ENCODE measurements around the gene NHSL1. TPM values are rescaled to one million over a fixed set of nuclear protein-coding genes. Genes with fewer than 3 reads are reported as not detected.

NHSL1 gene
- total RNA-seq, 1 donor from 2014 or later = 1.5 TPM

GRCh38 chr6:138403801-138404665, 95.3 kb downstream of the NHSL1 start, which contains the start of gene HEBP2:
Gene HEBP2 (plus strand): TSS chr6:138404223. CDS start chr6:138404496, 273 bp downstream.
- Mint-ChIP-seq H3K36me3 (ENCODE audit: low read depth) (peaks cover 27% of the 10 kb centered on the region), H3K4me1 (ENCODE audit: low read depth) (peaks cover 18% of the 10 kb centered on the region), H3K4me3 (ENCODE audit: low read depth) (peak within 1 kb of the TSS; percentile 77), H3K27me3 (ENCODE audit: low read depth) (peaks cover 13% of the 10 kb centered on the region), H3K9me3 (no peaks in the 10 kb centered on the region), H3K27ac (peak within 1 kb of the TSS; percentile 26)
- intact Hi-C loops (cut with micrococcal nuclease) = loop anchor here (10.0 kb wide), 2 partner anchors 289 to 371 kb away; partner anchors contain the start of gene CCDC28A
- peak; percentile 84 for DNase-seq (ENCODE audit: low spot score)

GRCh38 chr6:138403324-138403800, 95.9 kb downstream of the NHSL1 start:
- peaks cover 13% of the 10 kb centered on the region for H3K27me3 Mint-ChIP-seq (ENCODE audit: low read depth)
- H3K36me3 Mint-ChIP-seq (ENCODE audit: low read depth) = peaks cover 20% of the 10 kb centered on the region
- H3K9me3 Mint-ChIP-seq = no peaks in the 10 kb centered on the region
- H3K4me3 Mint-ChIP-seq (ENCODE audit: low read depth) = peak overlapping the region; percentile 66
- H3K4me1 Mint-ChIP-seq (ENCODE audit: low read depth) = peaks cover 16% of the 10 kb centered on the region
- DNase-seq (ENCODE audit: low spot score) = peak; percentile 18
- peak overlapping the region; percentile 4 for H3K27ac Mint-ChIP-seq
- intact Hi-C loops (cut with micrococcal nuclease) = loop anchor here (10.0 kb wide), 2 partner anchors 289 to 371 kb away; partner anchors contain the start of gene CCDC28A

- H3K9me3 Mint-ChIP-seq = no peaks in the 10 kb centered on the region
- peak overlapping the region; percentile 4 for H3K27ac Mint-ChIP-seq
- H3K27me3 Mint-ChIP-seq (ENCODE audit: low read depth) = peaks cover 13% of the 10 kb centered on the region
- no peak for DNase-seq (ENCODE audit: low spot score)
- intact Hi-C loops (cut with micrococcal nuclease) = loop anchor here (10.0 kb wide), 2 partner anchors 288 to 372 kb away; partner anchors contain the start of gene CCDC28A
- H3K4me3 Mint-ChIP-seq (ENCODE audit: low read depth) = peak overlapping the region; percentile 66
- peaks cover 16% of the 10 kb centered on the region for H3K4me1 Mint-ChIP-seq (ENCODE audit: low read depth)
- peaks cover 15% of the 10 kb centered on the region for H3K36me3 Mint-ChIP-seq (ENCODE audit: low read depth)
These were observed 96.5 kb downstream of the NHSL1 start for GRCh38 chr6:138402838-138403187.

DNA sequence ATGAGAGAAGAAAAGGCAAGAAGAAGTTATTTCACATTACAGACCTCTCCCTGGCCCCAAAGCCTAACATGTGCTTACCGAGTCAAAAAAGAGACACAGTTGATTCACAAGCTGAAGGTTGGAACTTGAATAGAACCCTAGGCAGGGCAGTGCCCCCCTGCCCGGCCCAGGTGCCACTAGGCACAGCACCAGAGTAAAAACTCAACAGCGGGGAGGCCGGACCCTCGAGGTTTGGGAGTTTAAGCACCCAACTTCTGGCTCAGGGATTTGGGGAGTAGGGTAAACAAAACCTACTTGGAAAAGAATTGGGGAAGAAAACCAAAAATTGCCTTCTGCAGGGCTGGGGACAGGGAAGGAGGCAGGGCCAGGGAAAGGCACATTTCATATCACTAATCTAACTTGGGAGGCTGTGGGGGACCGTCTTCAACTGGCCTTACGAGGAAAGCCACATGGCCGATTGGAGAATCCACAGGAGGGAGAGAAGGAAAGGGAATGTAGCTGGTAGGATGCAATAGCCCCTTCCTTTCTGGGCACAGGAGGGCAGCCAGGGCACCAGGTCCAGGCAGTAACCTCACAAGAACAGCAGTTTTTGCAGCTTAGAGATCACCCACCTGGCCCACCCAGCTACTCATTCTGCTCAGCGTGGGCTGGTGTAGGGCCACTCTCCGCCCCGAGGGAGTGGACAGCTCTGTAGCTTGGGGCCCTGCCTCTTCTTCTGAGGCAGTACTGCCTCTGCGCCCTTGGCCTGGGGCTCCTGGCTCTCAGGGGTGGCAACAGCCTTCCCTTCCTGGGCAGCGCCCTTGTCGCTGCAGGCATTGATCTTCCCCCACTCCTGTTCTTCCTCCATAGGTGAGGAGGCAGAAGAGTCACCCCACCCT, 97.1 kb downstream of the NHSL1 start:
- no peak for DNase-seq (ENCODE audit: low spot score)
- H3K4me3 Mint-ChIP-seq (ENCODE audit: low read depth) = peak overlapping the region; percentile 1
- H3K27me3 Mint-ChIP-seq (ENCODE audit: low read depth) = peaks cover 13% of the 10 kb centered on the region
- H3K36me3 Mint-ChIP-seq (ENCODE audit: low read depth) = peaks cover 10% of the 10 kb centered on the region
- H3K9me3 Mint-ChIP-seq = no peaks in the 10 kb centered on the region
- intact Hi-C loops (cut with micrococcal nuclease) = loop anchor here (10.0 kb wide), 2 partner anchors 287 to 373 kb away; partner anchors contain the start of gene CCDC28A
- peaks cover 16% of the 10 kb centered on the region for H3K4me1 Mint-ChIP-seq (ENCODE audit: low read depth)
- H3K27ac Mint-ChIP-seq = no peak overlapping the region

DNA sequence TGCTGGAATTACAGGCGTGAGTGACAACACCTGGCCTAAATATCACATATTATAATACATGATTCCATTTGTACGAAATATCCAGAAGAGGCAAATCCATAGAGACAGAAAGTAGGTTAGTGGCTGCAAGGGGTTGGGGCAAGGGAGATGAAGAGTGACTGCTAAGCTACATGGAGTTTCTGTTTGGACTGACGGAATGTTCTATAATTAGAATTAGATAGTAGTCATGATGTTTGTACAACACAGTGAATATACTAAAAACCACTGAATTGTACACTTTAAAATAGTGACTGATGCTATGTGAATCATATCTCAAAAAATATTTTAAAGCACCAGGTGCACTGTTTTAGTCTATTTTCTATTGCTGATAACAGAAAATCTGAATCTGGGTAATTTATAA, 99.0 kb downstream of the NHSL1 start:
- Mint-ChIP-seq H3K9me3 (no peaks in the 10 kb centered on the region), H3K27ac (no peak overlapping the region), H3K4me3 (ENCODE audit: low read depth) (no peak overlapping the region), H3K4me1 (ENCODE audit: low read depth) (peaks cover 9% of the 10 kb centered on the region), H3K27me3 (ENCODE audit: low read depth) (peaks cover 13% of the 10 kb centered on the region), H3K36me3 (ENCODE audit: low read depth) (no peaks in the 10 kb centered on the region)
- DNase-seq (ENCODE audit: low spot score) = no peak
- intact Hi-C loops (cut with micrococcal nuclease) = loop anchor here (10.0 kb wide), 2 partner anchors 286 to 374 kb away; partner anchors contain the start of gene CCDC28A

DNA sequence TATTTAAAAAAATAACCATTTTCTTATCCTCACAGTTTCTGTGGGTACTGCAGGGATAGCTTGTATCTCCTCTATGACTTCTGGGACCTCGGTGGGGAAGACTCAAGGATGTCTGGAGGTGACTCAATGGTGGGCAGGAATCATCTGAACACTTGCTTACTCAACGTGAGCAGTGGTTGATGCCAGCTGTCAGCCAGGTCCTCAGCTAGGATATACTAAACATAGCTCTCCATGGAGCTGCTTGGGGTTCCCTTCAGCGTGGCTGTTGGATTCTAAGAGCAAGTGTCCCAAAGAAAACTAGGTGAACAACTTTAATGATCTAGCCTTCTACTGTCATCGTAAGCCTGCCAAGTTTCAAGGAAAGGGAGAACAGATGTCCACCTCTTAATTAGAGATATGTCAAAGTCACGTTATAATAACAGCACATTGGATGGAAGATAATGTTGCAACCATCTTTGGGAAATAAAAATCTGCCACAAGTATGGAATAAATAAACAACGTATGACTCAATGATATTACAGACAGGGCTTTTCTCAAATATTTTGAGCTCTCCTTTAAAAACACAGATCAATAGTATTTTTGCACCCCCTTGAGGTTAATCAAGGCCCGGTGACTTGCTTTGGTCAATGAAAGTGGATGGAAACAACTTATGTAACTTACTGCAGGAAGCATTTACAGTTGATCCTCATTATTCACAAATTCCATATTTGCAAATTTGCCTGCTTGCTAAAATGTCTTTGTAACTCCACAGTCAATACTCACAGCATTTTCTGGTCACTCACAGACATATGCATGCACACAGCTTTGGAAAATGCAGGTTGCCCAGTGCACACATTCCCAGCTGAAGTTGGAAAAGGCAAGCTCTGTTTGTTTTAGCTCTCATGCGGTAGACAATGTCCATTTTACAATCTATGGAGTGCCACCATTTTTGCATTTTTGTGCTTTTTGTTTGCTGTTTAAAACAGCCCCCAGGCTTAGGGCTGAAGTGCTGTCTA, 101.9 kb downstream of the NHSL1 start:
- Mint-ChIP-seq H3K9me3 (peaks cover 4% of the 10 kb centered on the region), H3K36me3 (ENCODE audit: low read depth) (no peaks in the 10 kb centered on the region), H3K27ac (no peak overlapping the region), H3K4me3 (ENCODE audit: low read depth) (no peak overlapping the region), H3K4me1 (ENCODE audit: low read depth) (peaks cover 7% of the 10 kb centered on the region), H3K27me3 (ENCODE audit: low read depth) (peaks cover 8% of the 10 kb centered on the region)
- intact Hi-C loops (cut with micrococcal nuclease) = no loop called here
- no peak for DNase-seq (ENCODE audit: low spot score)

DNA sequence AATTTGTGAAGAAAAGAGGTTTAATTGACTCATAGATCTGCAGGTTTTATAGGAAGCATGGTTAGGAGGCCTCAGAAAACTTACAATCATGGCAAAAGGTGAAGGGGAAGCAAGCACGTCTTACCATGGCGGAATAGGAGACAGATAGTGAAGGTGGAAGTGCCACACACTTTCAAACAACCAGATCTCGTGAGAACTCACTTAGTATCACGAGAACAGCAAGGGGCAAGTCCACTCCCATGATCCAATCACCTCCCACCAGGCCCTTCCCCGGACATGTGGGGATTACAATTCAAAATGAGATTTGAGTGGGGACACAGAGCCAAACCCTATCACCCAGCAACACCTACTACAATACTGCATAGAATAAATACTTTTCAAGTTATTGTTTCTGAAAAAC, 102.6 kb downstream of the NHSL1 start:
- Mint-ChIP-seq H3K4me1 (ENCODE audit: low read depth) (peaks cover 7% of the 10 kb centered on the region), H3K27me3 (ENCODE audit: low read depth) (peaks cover 2% of the 10 kb centered on the region), H3K9me3 (peaks cover 4% of the 10 kb centered on the region), H3K4me3 (ENCODE audit: low read depth) (no peak overlapping the region), H3K27ac (no peak overlapping the region), H3K36me3 (ENCODE audit: low read depth) (no peaks in the 10 kb centered on the region)
- no peak for DNase-seq (ENCODE audit: low spot score)
- intact Hi-C loops (cut with micrococcal nuclease) = no loop called here

DNA sequence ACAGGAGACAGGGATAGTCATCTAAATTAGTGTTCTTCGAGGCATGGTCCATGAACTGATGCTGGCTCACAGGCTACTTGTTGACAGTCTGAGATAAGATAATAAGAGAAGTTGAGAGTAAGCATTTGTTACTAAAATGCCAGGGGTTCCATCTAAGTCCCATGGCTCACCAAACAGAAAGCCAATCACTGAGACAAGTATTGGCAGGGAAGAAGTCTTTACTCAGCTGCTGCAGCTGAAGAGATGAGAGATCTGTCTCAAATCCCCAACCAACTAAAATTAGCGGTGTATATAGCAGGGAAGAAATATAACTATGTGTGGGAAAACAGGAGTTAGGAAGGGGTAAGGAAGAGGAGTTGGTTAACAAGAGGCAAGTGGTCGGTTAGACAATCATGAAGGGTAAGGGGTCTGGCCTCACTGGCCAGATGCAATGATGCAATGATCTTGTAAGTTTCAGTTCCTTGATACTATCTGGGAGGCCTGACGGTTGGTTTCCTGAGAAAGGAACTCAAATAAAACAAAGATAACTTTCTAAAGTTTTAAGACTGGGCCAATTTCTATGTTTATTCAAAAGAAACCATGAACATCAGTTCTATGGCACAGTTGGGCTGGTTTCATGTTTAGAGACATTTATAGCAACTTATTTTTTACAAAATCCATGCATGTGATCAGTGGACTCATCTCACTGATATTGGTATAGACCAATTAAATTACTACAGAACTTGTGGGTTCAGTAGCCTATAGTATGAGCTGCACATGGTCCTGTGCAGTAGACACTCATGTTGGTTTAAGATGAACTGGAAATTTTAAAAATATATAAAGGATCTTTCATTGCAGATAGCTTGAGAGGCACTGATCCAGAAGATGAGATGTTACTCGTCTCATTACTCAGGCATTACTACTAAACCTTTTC, 105.2 kb downstream of the NHSL1 start:
- Mint-ChIP-seq H3K4me3 (ENCODE audit: low read depth) (no peak overlapping the region), H3K27me3 (ENCODE audit: low read depth) (peaks cover 3% of the 10 kb centered on the region), H3K4me1 (ENCODE audit: low read depth) (peaks cover 7% of the 10 kb centered on the region), H3K27ac (no peak overlapping the region), H3K36me3 (ENCODE audit: low read depth) (no peaks in the 10 kb centered on the region), H3K9me3 (peaks cover 4% of the 10 kb centered on the region)
- no peak for DNase-seq (ENCODE audit: low spot score)
- intact Hi-C loops (cut with micrococcal nuclease) = no loop called here

- no peak overlapping the region for H3K27ac Mint-ChIP-seq
- no peaks in the 10 kb centered on the region for H3K36me3 Mint-ChIP-seq (ENCODE audit: low read depth)
These were observed 109.7 kb downstream of the NHSL1 start for GRCh38 chr6:138389551-138389950.

DNA sequence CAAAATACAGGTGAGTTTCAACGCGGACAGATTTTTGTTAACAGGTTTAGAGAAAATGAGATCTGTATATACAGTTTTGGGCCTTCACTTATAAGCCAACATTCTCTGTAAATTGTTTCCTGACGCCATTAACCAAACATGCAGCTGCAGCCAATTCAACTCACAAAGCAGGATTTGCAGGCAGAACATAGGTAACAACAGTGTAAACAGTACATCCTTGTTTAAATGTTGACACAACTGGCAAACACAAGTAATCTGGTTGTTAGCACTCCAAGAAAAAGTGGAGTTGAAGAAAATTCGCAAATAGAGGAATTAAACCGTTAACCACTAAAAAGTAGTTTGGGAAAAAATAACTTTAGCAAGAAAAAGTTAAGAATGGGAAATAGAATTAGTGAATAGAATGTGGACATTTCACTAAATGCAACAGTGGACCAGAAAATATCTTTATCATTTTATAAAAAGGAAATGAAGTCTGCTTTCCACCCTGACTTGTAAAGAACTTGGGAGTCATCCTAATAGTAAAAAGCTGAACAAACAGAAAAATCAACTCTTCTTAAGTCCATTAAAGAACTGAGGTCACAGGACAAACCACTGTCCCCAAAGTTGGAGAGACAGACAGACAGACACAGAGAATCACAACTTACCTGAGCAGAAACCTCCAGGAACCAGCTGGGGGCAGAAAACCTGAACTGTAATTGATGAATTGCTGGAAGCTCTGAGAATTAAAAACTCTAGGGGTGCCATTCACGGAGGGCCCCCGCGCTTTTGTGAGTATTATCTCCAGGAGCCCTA, 111.5 kb downstream of the NHSL1 start:
- Mint-ChIP-seq H3K27me3 (ENCODE audit: low read depth) (peaks cover 18% of the 10 kb centered on the region), H3K9me3 (no peaks in the 10 kb centered on the region), H3K36me3 (ENCODE audit: low read depth) (no peaks in the 10 kb centered on the region), H3K27ac (no peak overlapping the region), H3K4me1 (ENCODE audit: low read depth) (no peaks in the 10 kb centered on the region), H3K4me3 (ENCODE audit: low read depth) (no peak overlapping the region)
- DNase-seq (ENCODE audit: low spot score) = no peak
- intact Hi-C loops (cut with micrococcal nuclease) = no loop called here

More at GRCh38 chr6:138389551-138389950, 109.7 kb downstream of the NHSL1 start:
- Mint-ChIP-seq H3K27me3 (ENCODE audit: low read depth) (peaks cover 15% of the 10 kb centered on the region), H3K9me3 (peaks cover 4% of the 10 kb centered on the region), H3K4me3 (ENCODE audit: low read depth) (no peak overlapping the region), H3K4me1 (ENCODE audit: low read depth) (peaks cover 7% of the 10 kb centered on the region)
- intact Hi-C loops (cut with micrococcal nuclease) = no loop called here
- no peak for DNase-seq (ENCODE audit: low spot score)
